Measurements from ENCODE around the gene CASP1.

DNA sequence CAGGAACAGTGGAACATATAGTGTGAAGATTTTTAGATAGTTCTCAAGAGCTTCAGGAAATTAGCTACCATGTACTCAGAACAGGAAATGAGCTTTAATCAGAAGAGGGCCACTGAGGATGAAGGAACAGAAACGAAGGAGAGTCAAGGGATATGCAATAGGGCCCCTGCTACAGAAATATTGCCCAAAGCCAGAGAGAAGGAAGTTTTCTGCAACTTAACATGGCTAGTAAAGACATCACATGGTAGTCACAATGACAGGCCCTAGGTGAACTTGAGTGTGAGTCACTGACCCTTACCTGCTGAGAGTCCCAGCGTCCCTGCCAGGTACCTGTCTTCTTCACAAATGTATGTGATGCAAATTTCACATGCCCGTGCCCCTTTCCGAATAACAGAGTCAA lies 35.4 kb upstream of the CASP1 start:
- TF ChIP-seq, protein P1, sequence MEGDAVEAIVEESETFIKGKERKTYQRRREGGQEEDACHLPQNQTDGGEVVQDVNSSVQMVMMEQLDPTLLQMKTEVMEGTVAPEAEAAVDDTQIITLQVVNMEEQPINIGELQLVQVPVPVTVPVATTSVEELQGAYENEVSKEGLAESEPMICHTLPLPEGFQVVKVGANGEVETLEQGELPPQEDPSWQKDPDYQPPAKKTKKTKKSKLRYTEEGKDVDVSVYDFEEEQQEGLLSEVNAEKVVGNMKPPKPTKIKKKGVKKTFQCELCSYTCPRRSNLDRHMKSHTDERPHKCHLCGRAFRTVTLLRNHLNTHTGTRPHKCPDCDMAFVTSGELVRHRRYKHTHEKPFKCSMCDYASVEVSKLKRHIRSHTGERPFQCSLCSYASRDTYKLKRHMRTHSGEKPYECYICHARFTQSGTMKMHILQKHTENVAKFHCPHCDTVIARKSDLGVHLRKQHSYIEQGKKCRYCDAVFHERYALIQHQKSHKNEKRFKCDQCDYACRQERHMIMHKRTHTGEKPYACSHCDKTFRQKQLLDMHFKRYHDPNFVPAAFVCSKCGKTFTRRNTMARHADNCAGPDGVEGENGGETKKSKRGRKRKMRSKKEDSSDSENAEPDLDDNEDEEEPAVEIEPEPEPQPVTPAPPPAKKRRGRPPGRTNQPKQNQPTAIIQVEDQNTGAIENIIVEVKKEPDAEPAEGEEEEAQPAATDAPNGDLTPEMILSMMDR (IDR thresholded peaks at IDR 0.05) = no peak
- TF ChIP-seq TEAD4 (CRISPR knock-in tag; IDR thresholded peaks at IDR 0.05) (no peak), MYBL2 (CRISPR knock-in tag; IDR thresholded peaks at IDR 0.05) (no peak)
